ENCODE data around the gene MEF2A. TPM values are rescaled to one million over a fixed set of nuclear protein-coding genes. Genes with fewer than 3 reads are reported as not detected.
"Not testable (repeated sequence)": the region's sequence is repeated elsewhere in the genome, so short reads cannot be mapped to it uniquely, and the experiment has no call there.

Gene MEF2A
- total RNA-seq, 2 donors from 2014 or later = 164 to 168 TPM

DNA sequence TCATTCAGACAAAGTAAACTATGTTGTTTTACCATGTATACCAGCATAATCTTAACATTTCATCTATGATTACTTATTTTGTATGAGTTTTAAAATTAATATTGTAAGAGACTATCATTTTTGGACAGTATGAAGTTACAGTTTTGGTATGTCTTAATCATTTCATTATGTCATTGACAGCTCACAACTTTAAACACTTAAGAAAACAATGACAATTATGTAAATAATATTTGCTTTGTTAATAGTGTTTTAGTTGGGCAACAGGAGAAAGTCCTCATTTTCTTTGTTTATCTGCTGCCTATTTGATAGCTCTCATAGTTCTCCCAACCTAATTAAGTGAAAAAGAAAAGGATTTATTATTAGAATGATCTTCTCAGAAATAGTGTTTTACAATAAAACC lies 80.2 kb downstream of the MEF2A start:
- TF ChIP-seq, protein P1, sequence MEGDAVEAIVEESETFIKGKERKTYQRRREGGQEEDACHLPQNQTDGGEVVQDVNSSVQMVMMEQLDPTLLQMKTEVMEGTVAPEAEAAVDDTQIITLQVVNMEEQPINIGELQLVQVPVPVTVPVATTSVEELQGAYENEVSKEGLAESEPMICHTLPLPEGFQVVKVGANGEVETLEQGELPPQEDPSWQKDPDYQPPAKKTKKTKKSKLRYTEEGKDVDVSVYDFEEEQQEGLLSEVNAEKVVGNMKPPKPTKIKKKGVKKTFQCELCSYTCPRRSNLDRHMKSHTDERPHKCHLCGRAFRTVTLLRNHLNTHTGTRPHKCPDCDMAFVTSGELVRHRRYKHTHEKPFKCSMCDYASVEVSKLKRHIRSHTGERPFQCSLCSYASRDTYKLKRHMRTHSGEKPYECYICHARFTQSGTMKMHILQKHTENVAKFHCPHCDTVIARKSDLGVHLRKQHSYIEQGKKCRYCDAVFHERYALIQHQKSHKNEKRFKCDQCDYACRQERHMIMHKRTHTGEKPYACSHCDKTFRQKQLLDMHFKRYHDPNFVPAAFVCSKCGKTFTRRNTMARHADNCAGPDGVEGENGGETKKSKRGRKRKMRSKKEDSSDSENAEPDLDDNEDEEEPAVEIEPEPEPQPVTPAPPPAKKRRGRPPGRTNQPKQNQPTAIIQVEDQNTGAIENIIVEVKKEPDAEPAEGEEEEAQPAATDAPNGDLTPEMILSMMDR (IDR thresholded peaks at IDR 0.05) = no peak

DNA sequence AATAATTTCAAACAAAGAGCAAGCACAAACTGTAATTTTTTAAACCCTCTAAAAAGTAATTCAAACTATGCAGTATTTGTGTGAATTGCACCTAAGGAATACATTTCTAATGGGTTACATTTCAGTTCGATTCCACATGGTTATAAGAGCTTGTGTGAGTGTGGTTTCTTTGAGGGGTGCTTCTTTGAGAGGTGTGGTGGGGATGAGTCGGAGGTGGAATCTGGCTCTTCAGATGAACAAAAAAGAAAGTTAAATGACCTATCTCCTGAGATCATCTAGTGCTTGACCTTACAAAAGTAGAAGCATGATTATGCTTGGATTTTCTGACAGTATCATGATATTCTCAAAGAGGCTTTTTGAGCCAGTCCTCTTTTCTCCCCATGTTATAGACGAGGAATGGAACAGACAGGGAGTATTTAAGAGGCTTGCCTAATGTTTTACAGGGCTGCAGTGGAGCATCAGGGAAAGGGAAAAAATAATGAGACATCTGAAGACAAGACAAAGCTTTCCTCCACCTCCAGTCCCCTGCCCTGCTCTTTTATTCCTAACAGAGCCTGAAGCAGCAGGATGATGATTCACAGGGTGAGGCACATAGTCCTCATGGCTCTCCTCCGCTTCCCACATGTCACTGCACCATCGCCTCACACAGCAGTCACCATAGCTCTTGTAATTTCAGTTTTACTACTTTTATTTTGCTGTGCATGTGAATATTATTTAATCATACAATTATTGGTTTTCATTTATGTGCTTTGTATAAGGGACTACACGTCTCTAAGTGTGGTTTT lies 85.4 kb downstream of the MEF2A start:
- peaks cover 0 to 3% of the 10 kb centered on the region in 2 donors for H3K4me1 ChIP-seq (ENCODE audit: control insufficient read depth in 1 of 2, low read depth in 2 of 2)
- H3K27me3 ChIP-seq (replicated peaks; ENCODE audit: insufficient read depth) = no peaks in the 10 kb centered on the region
- no peak overlapping the region for H3K4me3 ChIP-seq
- no peak overlapping the region for H3K27ac ChIP-seq
- DNase-seq (ENCODE audit: low spot score) (no peak), ATAC-seq (ENCODE audit: insufficient number of reproducible peaks, low FRiP score, low read depth) (no peak)
- TF ChIP-seq, protein P1 (IDR thresholded peaks at IDR 0.05) = no peak
- no peaks in the 10 kb centered on the region for H3K9me3 ChIP-seq
- H3K36me3 ChIP-seq = peaks cover 6% of the 10 kb centered on the region

More for the DNA sequence above, 80.2 kb downstream of the MEF2A start:
- Histone ChIP-seq H3K4me3 (no peak overlapping the region), H3K9me3 (no peaks in the 10 kb centered on the region), H3K36me3 (peaks cover 6% of the 10 kb centered on the region), H3K4me1 (ENCODE audit: control insufficient read depth in 1 of 2, low read depth in 2 of 2) (peaks cover 11 to 21% of the 10 kb centered on the region in 2 donors), H3K27me3 (replicated peaks; ENCODE audit: insufficient read depth) (no peaks in the 10 kb centered on the region), H3K27ac (no peak overlapping the region)
- DNase-seq (ENCODE audit: low spot score) (no peak), ATAC-seq (ENCODE audit: insufficient number of reproducible peaks, low FRiP score, low read depth) (no peak)

DNA sequence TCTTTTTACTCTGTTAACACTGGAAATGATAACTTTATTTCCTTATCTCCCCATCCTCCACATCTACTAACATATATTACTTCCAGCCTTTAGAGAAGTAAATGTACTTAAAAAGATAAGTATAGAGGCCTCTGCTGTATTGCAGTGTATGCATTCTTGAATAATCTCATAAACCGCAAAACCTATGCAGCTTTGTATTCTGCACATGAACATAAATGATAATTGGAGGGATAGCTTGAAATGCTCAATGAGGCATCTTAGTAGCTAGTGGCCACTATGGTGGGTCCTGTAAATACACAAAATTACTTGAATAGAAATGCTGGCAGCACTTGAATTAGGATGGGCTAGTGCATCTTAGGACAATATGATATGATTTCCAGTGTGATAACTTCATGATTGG lies 90.4 kb downstream of the MEF2A start:
- DNase-seq (ENCODE audit: low spot score) (no peak), ATAC-seq (ENCODE audit: insufficient number of reproducible peaks, low FRiP score, low read depth) (no peak)
- no peaks in the 10 kb centered on the region for H3K9me3 ChIP-seq
- no peaks in the 10 kb centered on the region for H3K27me3 ChIP-seq (replicated peaks; ENCODE audit: insufficient read depth)
- no peak overlapping the region for H3K4me3 ChIP-seq
- TF ChIP-seq, protein P1 (IDR thresholded peaks at IDR 0.05) = no peak
- H3K4me1 ChIP-seq (ENCODE audit: control insufficient read depth in 1 of 2, low read depth in 2 of 2) = peaks cover 0 to 19% of the 10 kb centered on the region in 2 donors
- no peaks in the 10 kb centered on the region for H3K36me3 ChIP-seq
- H3K27ac ChIP-seq = no peak overlapping the region

DNA sequence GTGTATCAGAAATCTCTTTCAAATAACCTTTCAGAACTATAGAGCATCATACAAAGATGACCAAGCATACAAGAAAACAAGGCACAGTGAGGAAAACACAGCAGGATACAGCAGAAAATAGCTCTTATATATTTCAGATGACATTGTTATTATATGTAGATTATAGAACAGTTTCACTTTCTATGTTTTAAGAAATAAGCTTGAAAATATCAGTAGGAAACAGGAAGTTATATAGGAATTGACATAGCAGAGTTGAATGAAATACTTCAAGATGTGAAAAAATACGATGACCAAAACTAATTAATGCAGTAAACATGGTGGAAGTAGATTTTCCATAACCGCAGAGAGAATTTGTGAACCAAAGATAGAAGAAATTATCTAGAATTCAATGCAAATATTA lies 92.2 kb downstream of the MEF2A start:
- no peaks in the 10 kb centered on the region for H3K9me3 ChIP-seq
- H3K27ac ChIP-seq = no peak overlapping the region
- peaks cover 4 to 23% of the 10 kb centered on the region in 2 donors for H3K4me1 ChIP-seq (ENCODE audit: control insufficient read depth in 1 of 2, low read depth in 2 of 2)
- ATAC-seq (ENCODE audit: insufficient number of reproducible peaks, low FRiP score, low read depth) = no peak
- H3K27me3 ChIP-seq (replicated peaks; ENCODE audit: insufficient read depth) = no peaks in the 10 kb centered on the region
- no peak overlapping the region for H3K4me3 ChIP-seq
- no peak for DNase-seq (ENCODE audit: low spot score)
- H3K36me3 ChIP-seq = no peaks in the 10 kb centered on the region
- TF ChIP-seq, protein P1 (IDR thresholded peaks at IDR 0.05) = no peak

DNA sequence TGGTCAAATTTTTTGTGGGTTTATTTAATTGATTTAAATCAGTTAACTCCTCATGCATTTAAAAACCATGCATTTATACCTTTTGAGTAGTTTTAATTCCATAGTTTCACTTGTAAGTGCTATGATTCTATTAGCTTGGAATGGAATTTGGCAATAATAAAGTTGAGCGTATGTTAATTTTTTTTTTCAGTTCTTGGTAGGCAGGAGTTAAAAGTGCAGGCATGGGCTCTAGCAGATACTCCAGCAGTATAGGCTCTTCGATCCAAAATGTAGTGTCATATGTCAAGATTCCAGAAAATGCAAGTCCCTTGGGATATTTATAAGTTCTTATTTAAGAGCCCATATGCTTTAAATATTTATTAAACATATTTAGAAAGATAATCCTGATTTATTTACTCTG lies 97.1 kb downstream of the MEF2A start:
- H3K4me1 ChIP-seq (ENCODE audit: control insufficient read depth in 1 of 2, low read depth in 2 of 2) = peaks cover 11 to 39% of the 10 kb centered on the region in 2 donors
- H3K27ac ChIP-seq = no peak overlapping the region
- H3K9me3 ChIP-seq = no peaks in the 10 kb centered on the region
- DNase-seq (ENCODE audit: low spot score) (no peak), ATAC-seq (ENCODE audit: insufficient number of reproducible peaks, low FRiP score, low read depth) (no peak)
- no peak overlapping the region for H3K4me3 ChIP-seq
- H3K27me3 ChIP-seq (replicated peaks; ENCODE audit: insufficient read depth) = no peaks in the 10 kb centered on the region
- TF ChIP-seq, protein P1 (IDR thresholded peaks at IDR 0.05) = no peak
- peaks cover 4% of the 10 kb centered on the region for H3K36me3 ChIP-seq

DNA sequence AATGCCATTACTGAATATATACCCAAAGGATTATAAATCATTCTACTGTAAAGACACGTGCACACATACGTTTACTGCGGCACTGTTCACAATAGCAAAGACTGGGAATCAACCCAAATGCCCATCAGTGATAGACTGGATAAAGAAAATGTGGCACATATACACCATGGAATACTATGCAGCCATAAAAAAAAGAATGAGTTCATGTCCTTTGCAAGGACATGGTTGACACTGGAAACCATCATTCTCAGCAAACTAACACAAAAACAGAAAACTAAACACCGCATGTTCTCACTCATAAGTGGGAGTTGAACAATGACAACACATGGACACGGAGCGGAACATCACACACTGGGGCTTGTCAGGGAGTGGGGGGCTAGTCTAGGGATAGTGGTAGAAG lies 100.3 kb downstream of the MEF2A start:
- not testable (repeated sequence) for ATAC-seq (ENCODE audit: insufficient number of reproducible peaks, low FRiP score, low read depth); H3K9me3 ChIP-seq; DNase-seq (ENCODE audit: low spot score); H3K36me3 ChIP-seq; H3K27me3 ChIP-seq (replicated peaks; ENCODE audit: insufficient read depth); H3K4me3 ChIP-seq; H3K27ac ChIP-seq
- peaks cover 14 to 33% of the 10 kb centered on the region in 2 donors for H3K4me1 ChIP-seq (ENCODE audit: control insufficient read depth in 1 of 2, low read depth in 2 of 2)
